H1 (cell line): Measurements from ENCODE around the gene PDP2. TPM values are rescaled to one million over a fixed set of nuclear protein-coding genes. Genes with fewer than 3 reads are reported as not detected.

Source experiments
- FOSL1 ChIP-seq: IDR thresholded peaks from 2 replicates; pipeline ENCODE4 v1.6.1; 2011; ENCODE audit warnings: mild to moderate bottlenecking, low read depth, low read length, moderate library complexity; ENCODE audit not compliant: insufficient read depth
- RNF2 ChIP-seq: fragments of 200-900, 300-1000 bp; sonication (generic); IDR thresholded peaks from 2 replicates; pipeline ENCODE4 v1.7.1; 2016; ENCODE audit warnings: borderline replicate concordance, low read depth, mild to moderate bottlenecking, antibody characterized with exemption, low read length; ENCODE audit not compliant: poor library complexity, severe bottlenecking; ENCODE audit errors: missing control alignments
- SP1 ChIP-seq: IDR thresholded peaks from 2 replicates; pipeline ENCODE4 v1.6.1; 2011; ENCODE audit warnings: low read depth, low read length
- SP2 ChIP-seq: IDR thresholded peaks from 2 replicates; pipeline ENCODE4 v1.6.1; 2012; ENCODE audit warnings: mild to moderate bottlenecking, low read length, inconsistent platforms
- polyA plus RNA-seq, 7 experiments: library from polyadenylated mRNA; depleted of rRNA in 3 of 7; stranded (reverse) in 5 of 7; unstranded in 2 of 7; fragments of >200 nt in 5 of 7; fragments of 200-250 nt in 2 of 7; gene quantifications; 1 replicate in 5 of 7; 2 replicates in 1 of 7; 4 replicates in 1 of 7; pipeline versions ENCODE4 v1.2.1 to v1.2.3, GENCODE V29; 2011 to 2013; ENCODE audit warnings: missing spikeins in 2 of 7, mixed read lengths in 2 of 7
- total RNA-seq: library from RNA; stranded (reverse); fragmentation: NEBNext Ultra II Directional; extraction: Animal tissue kit (Norgen Biotek cat#: 25700); gene quantifications from 2 replicates; pipeline ENCODE4 v1.2.1, GENCODE V29; 2021

PDP2 gene
- total and polyA plus RNA-seq, 2 of the 8 experiments (the other 6 are each of a cell fraction or from before 2014, with no cell fraction given) = 11.7 to 36.5 TPM

DNA sequence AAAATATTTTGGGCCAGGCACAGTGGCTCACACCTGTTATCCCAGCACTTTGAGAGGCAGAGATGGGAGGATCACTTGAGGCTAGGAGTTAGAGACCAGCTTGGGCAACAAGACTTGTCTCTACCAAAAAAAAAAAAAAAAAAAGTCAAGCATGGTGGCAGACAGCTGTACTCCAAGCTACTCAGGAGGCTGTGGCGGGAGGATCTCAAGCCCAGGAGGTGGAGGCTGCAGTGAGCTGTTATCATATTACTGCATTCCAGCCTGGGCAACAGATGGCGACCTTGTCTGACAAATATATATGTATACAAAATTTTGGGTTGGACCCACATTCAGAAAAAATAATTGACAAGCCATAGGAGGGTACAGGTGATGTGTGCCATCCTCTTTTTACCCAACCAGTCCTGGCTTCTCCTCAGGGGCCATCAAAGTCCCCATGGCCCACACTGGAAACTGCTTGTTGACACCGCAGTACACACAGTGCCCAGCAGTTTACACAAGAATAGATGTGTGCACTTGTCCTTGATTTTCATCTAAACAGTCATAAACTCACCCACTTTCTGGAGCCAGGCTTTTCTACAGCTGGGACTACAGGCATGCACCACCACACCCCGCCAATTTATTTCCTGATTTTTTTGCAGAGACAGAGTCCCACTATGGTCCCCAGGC lies 56.7 kb downstream of the PDP2 start (continued):
- TF ChIP-seq FOSL1 (no peak), SP2 (no peak), SP1 (no peak), RNF2 (no peak)
